ENCODE data around the gene AKR1C8.

AKR1C8 gene

GRCh38 chr10:5168897-5169420 is 16.0 kb downstream of the AKR1C8 start:
- TF ChIP-seq REST (IDR thresholded peaks at IDR 0.05; ENCODE audit: insufficient replicate concordance, low read depth) (no peak), SPI1 (IDR thresholded peaks at IDR 0.05; ENCODE audit: borderline replicate concordance, low read depth) (no peak), CTCF (IDR thresholded peaks at IDR 0.05; ENCODE audit: insufficient read depth, low read length) (no peak), POLR2AphosphoS5 (IDR thresholded peaks at IDR 0.05; ENCODE audit: low read depth) (no peak), GABPA (IDR thresholded peaks at IDR 0.05; ENCODE audit: low read depth) (no peak)
- no peak for DNase-seq (ENCODE audit: low read depth in 1 of 2, low spot score in 1 of 2)
- Histone ChIP-seq H3K4me3 (replicated peaks; ENCODE audit: insufficient read depth, low read length) (no peak overlapping the region), H3K27me3 (ENCODE audit: insufficient read depth, poor library complexity, severe bottlenecking) (no peaks in the 10 kb centered on the region), H3K27ac (replicated peaks) (no peak overlapping the region)

- TF ChIP-seq POLR2AphosphoS5 (IDR thresholded peaks at IDR 0.05; ENCODE audit: low read depth) (no peak), CTCF (IDR thresholded peaks at IDR 0.05; ENCODE audit: insufficient read depth, low read length) (no peak), GABPA (IDR thresholded peaks at IDR 0.05; ENCODE audit: low read depth) (no peak), SPI1 (IDR thresholded peaks at IDR 0.05; ENCODE audit: borderline replicate concordance, low read depth) (no peak), REST (IDR thresholded peaks at IDR 0.05; ENCODE audit: insufficient replicate concordance, low read depth) (no peak)
- H3K27ac ChIP-seq (replicated peaks): no peak overlapping the region
- DNase-seq (ENCODE audit: low read depth in 1 of 2, low spot score in 1 of 2): no peak
- no peaks in the 10 kb centered on the region for H3K27me3 ChIP-seq (ENCODE audit: insufficient read depth, poor library complexity, severe bottlenecking)
- H3K4me3 ChIP-seq (replicated peaks; ENCODE audit: insufficient read depth, low read length): no peak overlapping the region
These were observed 19.2 kb downstream of the AKR1C8 start for GRCh38 chr10:5165738-5166137.

GRCh38 chr10:5163487-5163886 is 21.5 kb downstream of the AKR1C8 start:
- TF ChIP-seq REST (IDR thresholded peaks at IDR 0.05; ENCODE audit: insufficient replicate concordance, low read depth) (no peak), GABPA (IDR thresholded peaks at IDR 0.05; ENCODE audit: low read depth) (no peak), POLR2AphosphoS5 (IDR thresholded peaks at IDR 0.05; ENCODE audit: low read depth) (no peak), CTCF (IDR thresholded peaks at IDR 0.05; ENCODE audit: insufficient read depth, low read length) (no peak), SPI1 (IDR thresholded peaks at IDR 0.05; ENCODE audit: borderline replicate concordance, low read depth) (no peak)
- H3K27ac ChIP-seq (replicated peaks): no peak overlapping the region
- no peak for DNase-seq (ENCODE audit: low read depth in 1 of 2, low spot score in 1 of 2)

More at GRCh38 chr10:5163487-5163886, 21.5 kb downstream of the AKR1C8 start:
- no peak overlapping the region for H3K4me3 ChIP-seq (replicated peaks; ENCODE audit: insufficient read depth, low read length)
- no peaks in the 10 kb centered on the region for H3K27me3 ChIP-seq (ENCODE audit: insufficient read depth, poor library complexity, severe bottlenecking)

Data from HL-60 (cell line).